Fibroblast of mammary gland (primary cell): ENCODE results near the gene LRRTM4.
"Not testable (repeated sequence)": the region's sequence is repeated elsewhere in the genome, so short reads cannot be mapped to it uniquely, and the experiment has no call there.

Experiments
- DNase-seq: peaks from one replicate; pipeline ENCODE4 v3.0.0-alpha.2; 2010; ENCODE audit warnings: low read depth
- H3K4me3 ChIP-seq: 2 replicates; pipeline ENCODE4 v1.5.1; 2011; ENCODE audit warnings: low read depth, mild to moderate bottlenecking, low read length, moderate library complexity; ENCODE audit not compliant: control insufficient read depth
- CTCF ChIP-seq: conservative IDR thresholded peaks from 2 replicates; pipeline ENCODE4 v1.5.1; 2011; ENCODE audit warnings: low read depth, low read length, inconsistent platforms; ENCODE audit not compliant: control insufficient read depth, insufficient read depth

LRRTM4 gene

DNA sequence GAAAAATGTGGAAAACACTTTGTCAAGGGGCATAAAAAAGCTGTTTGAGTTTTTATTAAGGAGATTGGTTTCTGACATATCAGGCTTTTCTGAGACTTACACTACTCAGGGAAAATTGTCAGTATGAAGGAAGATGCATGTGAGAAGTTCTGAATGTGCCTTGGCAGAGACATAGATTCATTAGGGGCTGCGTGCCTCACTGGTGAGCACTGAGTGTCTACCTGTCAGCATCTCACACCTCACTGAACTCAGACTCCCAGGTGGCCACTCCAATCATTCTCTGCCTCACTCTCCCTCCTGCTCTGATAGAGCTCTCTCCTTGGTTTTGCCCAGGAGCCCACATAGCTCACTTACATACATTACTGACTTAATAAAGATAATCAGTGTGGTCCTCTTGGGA is 372.6 kb downstream of the LRRTM4 start:
- no peak overlapping the region for H3K4me3 ChIP-seq
- no peak for DNase-seq
- TF ChIP-seq CTCF = no peak

DNA sequence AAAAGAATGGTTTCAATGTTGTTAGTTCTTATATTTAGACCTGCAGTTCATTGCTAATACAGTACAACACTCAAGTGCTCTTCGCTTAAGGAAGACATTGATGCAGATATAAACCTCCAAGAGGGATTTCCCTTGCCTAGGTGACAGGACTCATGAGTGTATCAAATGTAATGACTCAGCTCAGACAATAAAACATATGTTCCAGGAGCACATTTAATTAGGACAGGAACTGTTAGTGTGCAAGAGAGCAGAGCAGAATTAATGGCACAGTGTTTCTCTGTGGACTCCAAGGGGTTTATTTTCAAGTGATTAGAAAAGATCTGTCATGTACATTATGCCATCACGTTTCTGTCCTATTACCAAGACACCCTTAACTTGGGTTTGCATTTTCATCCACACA is 375.0 kb downstream of the LRRTM4 start:
- no peak for DNase-seq
- no peak overlapping the region for H3K4me3 ChIP-seq
- TF ChIP-seq CTCF = no peak

DNA sequence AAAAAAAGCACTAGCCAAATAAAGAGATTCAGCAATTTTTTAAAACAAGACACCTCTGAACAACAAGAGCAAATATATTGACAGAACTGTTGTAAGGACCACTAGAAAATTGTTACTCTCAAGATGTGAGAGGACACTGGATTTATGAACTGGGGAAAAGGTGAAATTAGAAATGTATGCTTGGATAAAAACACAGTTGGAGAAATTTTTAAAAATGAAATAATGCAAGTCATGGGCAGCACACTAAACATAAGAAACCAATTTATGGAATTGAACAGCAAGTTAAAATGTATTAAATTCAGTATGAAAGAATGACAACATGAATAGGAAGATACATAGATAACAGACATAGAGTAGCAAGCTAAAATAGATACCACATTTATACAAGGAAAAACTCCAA is 377.4 kb downstream of the LRRTM4 start:
- no peak for TF ChIP-seq CTCF
- no peak for DNase-seq
- no peak overlapping the region for H3K4me3 ChIP-seq

- no peak for DNase-seq
- no peak for TF ChIP-seq CTCF
- no peak overlapping the region for H3K4me3 ChIP-seq
These were observed 380.0 kb downstream of the LRRTM4 start for GRCh38 chr2:77142141-77142540.

DNA sequence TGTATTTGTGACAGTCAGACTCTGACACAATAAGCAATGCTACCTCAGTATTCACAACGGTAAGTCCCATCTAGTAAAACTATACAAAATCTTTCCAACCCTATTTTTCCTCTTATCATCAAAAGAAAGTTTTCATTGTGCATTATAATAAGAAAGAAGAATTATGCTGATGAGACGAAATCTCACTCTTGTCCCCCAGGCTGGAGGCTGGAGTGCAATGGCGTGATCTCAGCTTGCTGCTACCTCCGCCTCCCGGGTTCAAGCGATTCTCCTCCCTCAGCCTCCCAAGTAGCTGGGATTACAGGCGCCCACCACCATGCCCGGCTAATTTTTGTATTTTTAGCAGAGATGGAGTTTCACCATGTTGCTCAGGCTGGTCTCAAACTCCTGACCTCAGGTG is 393.7 kb downstream of the LRRTM4 start:
- DNase-seq, H3K4me3 ChIP-seq: not testable (repeated sequence)

DNA sequence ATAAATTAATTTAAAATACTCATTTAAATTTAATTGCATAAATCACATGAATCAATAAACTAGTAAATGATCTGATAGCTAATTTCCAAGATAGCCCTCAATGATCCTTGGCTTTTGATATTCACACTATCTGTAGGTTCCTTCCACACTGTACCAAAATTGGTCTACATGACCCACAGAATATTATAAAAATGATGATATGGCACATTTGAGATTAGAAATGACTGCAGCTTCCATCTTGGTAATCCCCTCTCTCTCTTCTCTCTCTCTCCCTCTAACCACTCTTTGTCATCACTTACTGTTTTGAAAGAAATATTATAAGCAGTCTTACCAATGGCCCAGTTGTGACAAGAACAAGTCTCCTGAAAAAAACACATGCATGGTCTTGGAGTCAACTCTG is 394.8 kb downstream of the LRRTM4 start:
- no peak for DNase-seq
- TF ChIP-seq CTCF = no peak
- no peak overlapping the region for H3K4me3 ChIP-seq

- no peak overlapping the region for H3K4me3 ChIP-seq
- DNase-seq = no peak
- no peak for TF ChIP-seq CTCF
These were observed 400.7 kb downstream of the LRRTM4 start for GRCh38 chr2:77121518-77121917.
